Spleen (tissue), 11 donors: ENCODE data around the gene CFAP161. TPM values are rescaled to one million over a fixed set of nuclear protein-coding genes. Genes with fewer than 3 reads are reported as not detected.

ENCODE experiments used
- DNase-seq: peaks from one replicate; pipeline ENCODE4 v3.0.0-alpha.2; 2020
- H3K27ac ChIP-seq, 8 donors: fragments of 200-600 bp; sonication (generic) in 7 of 8; 1 replicate in 4 of 8; 2 replicates in 4 of 8; pipeline versions ENCODE4 v1.5.0 to v1.8.0; 2016 to 2021; ENCODE audit warnings: inconsistent platforms in 4 of 8, mild to moderate bottlenecking in 4 of 8, moderate library complexity in 1 of 8
- H3K27me3 ChIP-seq, 7 donors: fragments of 200-600 bp; sonication (generic) in 6 of 7; replicated peaks in 1 of 7; 1 replicate in 4 of 7; 2 replicates in 3 of 7; pipeline versions ENCODE4 v1.5.0 to v1.8.0; 2016 to 2021; ENCODE audit warnings: inconsistent platforms in 3 of 7, mild to moderate bottlenecking in 1 of 7
- H3K36me3 ChIP-seq, 6 donors: fragments of 200-600 bp; sonication (generic) in 5 of 6; 1 replicate in 4 of 6; 2 replicates in 2 of 6; pipeline versions ENCODE4 v1.5.0 to v1.8.0; 2016 to 2021; ENCODE audit warnings: inconsistent platforms in 2 of 6
- H3K4me1 ChIP-seq, 6 donors: fragments of 200-600 bp; sonication (generic) in 5 of 6; 1 replicate in 3 of 6; 2 replicates in 3 of 6; pipeline versions ENCODE4 v1.5.0 to v1.8.0; 2016 to 2021; ENCODE audit warnings: inconsistent platforms in 3 of 6
- H3K4me3 ChIP-seq, 8 donors: fragments of 200-600 bp; sonication (generic) in 7 of 8; 1 replicate in 4 of 8; 2 replicates in 4 of 8; pipeline versions ENCODE4 v1.5.0 to v1.8.0; 2016 to 2021; ENCODE audit warnings: inconsistent platforms in 4 of 8, mild to moderate bottlenecking in 4 of 8, moderate library complexity in 2 of 8
- H3K9me3 ChIP-seq, 8 donors: fragments of 200-600 bp; sonication (generic) in 7 of 8; 1 replicate in 4 of 8; 2 replicates in 4 of 8; pipeline versions ENCODE4 v1.5.0 to v1.8.0; 2016 to 2021; ENCODE audit warnings: inconsistent platforms in 4 of 8
- CTCF ChIP-seq, 11 experiments: fragments of 200-600 bp in 7 of 11; fragments of 450-650 bp in 4 of 11; sonication (generic) in 4 of 11; IDR thresholded peaks in 8 of 11; conservative IDR thresholded peaks in 3 of 11; 1 replicate in 7 of 11; 2 replicates in 4 of 11; pipeline versions ENCODE4 v1.4.0 to v1.8.0; 2016 to 2021; ENCODE audit warnings: antibody characterized with exemption in 11 of 11, inconsistent platforms in 4 of 11, mild to moderate bottlenecking in 1 of 11
- POLR2A ChIP-seq, 3 donors: fragments of 450-650 bp; IDR thresholded peaks; one replicate each; pipeline ENCODE4 v1.5.1; 2017; ENCODE audit warnings: antibody characterized with exemption in 3 of 3, mild to moderate bottlenecking in 1 of 3
- POLR2AphosphoS5 ChIP-seq, 3 donors: sonication (generic); formaldehyde crosslinking; IDR thresholded peaks; one replicate each; pipeline ENCODE4 v1.5.1; 2017; ENCODE audit warnings: antibody characterized with exemption in 3 of 3
- WGBS, 5 donors: extraction: QIAGEN DNeasy Blood & Tissue Kit in 3 of 5; methylation state at CpG; one replicate each; pipeline versions ENCODE4 v1.1.5 to v1.1.7; 2013 to 2018; 5-methylcytosine and 5-hydroxymethylcytosine counted together
- intact Hi-C: fragments of 100-400 bp; cut with DNase I; formaldehyde crosslinking; loops from one replicate; pipeline ENCODE4 v1.15.0; 2023; ENCODE audit warnings: low total_unique reads
- polyA plus RNA-seq, 3 donors: library from polyadenylated mRNA; stranded (reverse); fragments of 200-250 nt; gene quantifications; one replicate each; pipeline ENCODE4 v1.2.1, GENCODE V29; 2013
- total RNA-seq, 7 donors: library from RNA; depleted of rRNA in 3 of 7; stranded (reverse); fragments of >200 nt in 3 of 7; fragmentation: NEBNext Ultra II Directional in 4 of 7; extraction: Animal tissue kit (Norgen Biotek cat#: 25700) in 4 of 7; gene quantifications; one replicate each; pipeline versions ENCODE4 v1.1.0 to v1.2.1, GENCODE V29; 2016 to 2021
- donor health status: healthy with polysubstance abuse.
- donor health status: DM: no; HTN: no; CAD: no; lungs with moderate emphysema.
- donor health status: DM: no; HTN: no; CAD: no.
- donor health status: Bipolar disorder and iron deficiency.
- donor health status: healthy.
- donor health status: DM: no; HTN: no; CAD: no.
- donor health status: DM: yes; HTN: yes; CAD: no.

Gene CFAP161
- total and polyA plus RNA-seq, 10 donors = 0.06 to 2.0 (median 0.48) TPM; not detected in 3

DNA sequence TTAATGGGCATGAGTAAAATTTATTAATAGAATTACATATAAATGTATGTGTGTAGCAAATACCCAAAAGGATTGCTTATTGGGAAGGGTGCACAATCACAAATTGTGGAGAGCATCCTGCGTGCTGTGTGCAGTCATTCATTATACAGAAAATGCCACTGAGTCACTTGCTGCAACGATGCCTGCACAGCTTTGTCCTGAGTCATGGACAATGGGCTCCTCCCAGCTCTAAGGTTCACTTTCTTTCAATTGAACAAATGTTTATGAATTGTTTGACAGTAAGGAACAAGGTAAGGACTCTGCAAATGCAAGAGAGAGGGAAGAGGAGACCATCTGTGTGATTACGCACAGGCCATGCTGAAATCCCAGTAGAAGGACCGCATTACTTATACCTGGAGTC lies 18.7 kb downstream of the CFAP161 start:
- intact Hi-C loops = loop anchor here (10.0 kb wide), 1 partner anchor 112 kb away; no protein-coding TSS in a partner anchor
- whole genome bisulfite sequencing, 5 donors = 87 to 97% (median 89%) methylated on average over 4 of the region's 4 CpGs
- DNase-seq = no peak
- Histone ChIP-seq H3K4me3 (no peak overlapping the region), H3K27me3 (no peaks in the 10 kb centered on the region), H3K27ac (no peak overlapping the region), H3K4me1 (peaks cover 0 to 6% (median 0%) of the 10 kb centered on the region in 6 donors), H3K36me3 (no peaks in the 10 kb centered on the region), H3K9me3 (no peaks in the 10 kb centered on the region)
- TF ChIP-seq POLR2AphosphoS5 (IDR thresholded peaks at IDR 0.05) (no peak), CTCF (IDR thresholded peaks at IDR 0.05 in 8 of 11, conservative IDR thresholded peaks at IDR 0.05 in 3 of 11) (no peak), POLR2A (IDR thresholded peaks at IDR 0.05) (no peak)

DNA sequence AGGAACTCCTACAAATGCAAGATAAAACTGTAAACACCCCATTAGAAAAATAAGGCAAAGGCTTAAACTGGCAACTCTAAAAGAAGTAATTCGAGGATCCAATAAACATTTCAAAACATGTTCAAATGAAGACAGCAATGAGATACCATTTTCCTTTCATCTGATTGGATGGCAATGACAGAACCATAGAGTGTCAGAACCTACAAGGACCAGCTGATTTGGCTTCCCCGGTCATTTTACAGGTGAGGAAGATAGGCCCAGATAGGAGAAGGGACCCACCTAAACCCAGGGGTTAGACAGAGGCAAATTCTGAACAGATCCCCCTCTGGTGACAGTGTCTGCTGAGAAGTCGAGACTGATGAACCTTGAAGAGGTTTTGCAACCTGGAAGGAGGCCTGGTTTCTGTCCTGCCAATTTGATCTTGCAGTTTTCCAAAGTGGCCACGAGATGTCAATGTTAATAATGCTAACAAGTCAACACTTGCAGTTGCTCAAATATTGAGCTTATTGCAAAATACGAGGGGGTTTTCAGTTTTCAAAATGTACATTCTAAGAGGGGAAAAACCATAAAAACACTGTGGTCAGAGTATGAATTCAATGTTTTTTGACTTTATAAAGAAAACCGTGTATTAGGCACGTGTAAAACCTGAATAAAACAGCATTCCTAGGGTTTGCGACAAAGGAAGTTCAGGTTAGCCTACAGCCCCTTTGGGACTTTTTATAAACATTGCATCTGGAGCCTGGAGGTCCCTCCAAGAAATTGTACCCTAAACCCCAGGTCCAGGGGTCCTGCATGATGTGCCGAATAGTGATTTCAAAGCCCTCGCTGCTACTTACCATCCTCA lies 21.5 kb downstream of the CFAP161 start:
- Histone ChIP-seq H3K9me3 (no peaks in the 10 kb centered on the region), H3K4me3 (no peak overlapping the region), H3K4me1 (peaks cover 0 to 7% (median under 1%) of the 10 kb centered on the region in 6 donors), H3K27ac (no peak overlapping the region), H3K36me3 (no peaks in the 10 kb centered on the region), H3K27me3 (peaks cover 0 to 3% (median 0%) of the 10 kb centered on the region in 7 donors)
- WGBS, 5 donors = 54 to 62% (median 55%) methylated on average over 10 of the region's 10 CpGs
- no peak for DNase-seq
- TF ChIP-seq CTCF (IDR thresholded peaks at IDR 0.05 in 8 of 11, conservative IDR thresholded peaks at IDR 0.05 in 3 of 11) (peak in 8 of 11 experiments; percentile 32 to 60 (median 50)), POLR2A (IDR thresholded peaks at IDR 0.05) (no peak)
- intact Hi-C loops = loop anchor here (10.0 kb wide), 1 partner anchor 109 kb away; no protein-coding TSS in a partner anchor

GRCh38 chr15:81156324-81156723 lies 22.3 kb downstream of the CFAP161 start:
- DNase-seq = no peak
- Histone ChIP-seq H3K27me3 (peaks cover 0 to 9% (median 0%) of the 10 kb centered on the region in 7 donors), H3K36me3 (no peaks in the 10 kb centered on the region), H3K9me3 (no peaks in the 10 kb centered on the region), H3K4me1 (peaks cover 0 to 14% (median 7%) of the 10 kb centered on the region in 6 donors), H3K27ac (no peak overlapping the region), H3K4me3 (no peak overlapping the region)
- TF ChIP-seq CTCF (IDR thresholded peaks at IDR 0.05 in 8 of 11, conservative IDR thresholded peaks at IDR 0.05 in 3 of 11) (no peak), POLR2A (IDR thresholded peaks at IDR 0.05) (no peak), POLR2AphosphoS5 (IDR thresholded peaks at IDR 0.05) (no peak)
- WGBS, 5 donors = 81 to 89% (median 86%) methylated on average over 3 of the region's 3 CpGs
- intact Hi-C loops = loop anchor here (10.0 kb wide), 1 partner anchor 108 kb away; no protein-coding TSS in a partner anchor
